H9 (cell line): ENCODE measurements around the gene PAIP2. TPM values are rescaled to one million over a fixed set of nuclear protein-coding genes. Genes with fewer than 3 reads are reported as not detected.
"Not testable (repeated sequence)": the region's sequence is repeated elsewhere in the genome, so short reads cannot be mapped to it uniquely, and the experiment has no call there.

Experiments
- DNase-seq: peaks from one replicate; pipeline ENCODE4 v3.0.0-alpha.2; 2017
- H2AFZ ChIP-seq: one replicate; pipeline ENCODE4 v1.6.1; 2013; ENCODE audit warnings: mild to moderate bottlenecking, low read length, control low read depth, moderate library complexity
- H2AK5ac ChIP-seq: 2 replicates; pipeline ENCODE4 v1.6.1; 2013; ENCODE audit warnings: low read length, control low read depth, mixed read lengths; ENCODE audit not compliant: insufficient read length
- H2BK120ac ChIP-seq: one replicate; pipeline ENCODE4 v1.6.1; 2013; ENCODE audit warnings: low read depth, mild to moderate bottlenecking, low read length, control low read depth, inconsistent platforms; ENCODE audit not compliant: poor library complexity, severe bottlenecking
- H2BK12ac ChIP-seq: 2 replicates; pipeline ENCODE4 v1.6.1; 2013; ENCODE audit warnings: low read length, control low read depth, mixed read lengths, low read depth; ENCODE audit not compliant: insufficient read length
- H2BK15ac ChIP-seq: 2 replicates; pipeline ENCODE4 v1.6.1; 2013; ENCODE audit warnings: low read depth, low read length, control low read depth
- H2BK20ac ChIP-seq: one replicate; pipeline ENCODE4 v1.6.1; 2013; ENCODE audit warnings: low read depth, mild to moderate bottlenecking, low read length, control low read depth, inconsistent platforms; ENCODE audit not compliant: poor library complexity, severe bottlenecking
- H2BK5ac ChIP-seq: 2 replicates; pipeline ENCODE4 v1.6.1; 2013; ENCODE audit warnings: low read length, control low read depth, mixed read lengths; ENCODE audit not compliant: insufficient read length
- H3K14ac ChIP-seq: 2 replicates; pipeline ENCODE4 v1.6.1; 2013; ENCODE audit warnings: low read length, control low read depth; ENCODE audit not compliant: insufficient read depth
- H3K18ac ChIP-seq: 2 replicates; pipeline ENCODE4 v1.6.1; 2013; ENCODE audit warnings: low read depth, mild to moderate bottlenecking, mixed read lengths, low read length, control low read depth; ENCODE audit not compliant: insufficient read length
- H3K23ac ChIP-seq: 2 replicates; pipeline ENCODE4 v1.6.1; 2013; ENCODE audit warnings: low read length, control low read depth, mixed read lengths, low read depth; ENCODE audit not compliant: insufficient read length
- H3K23me2 ChIP-seq: 2 replicates; pipeline ENCODE4 v1.6.1; 2013; ENCODE audit warnings: low read depth, mild to moderate bottlenecking, mixed read lengths, low read length, control low read depth; ENCODE audit not compliant: insufficient read length, poor library complexity, severe bottlenecking
- H3K27ac ChIP-seq: 2 replicates; pipeline ENCODE4 v1.5.1; 2013; ENCODE audit warnings: low read length, control low read depth, mixed read lengths, low read depth; ENCODE audit not compliant: insufficient read length
- H3K27me3 ChIP-seq: 2 replicates; pipeline ENCODE4 v1.6.1; 2013; ENCODE audit warnings: low read length, control low read depth, inconsistent platforms; ENCODE audit not compliant: insufficient read depth
- H3K4ac ChIP-seq: 2 replicates; pipeline ENCODE4 v1.6.1; 2013; ENCODE audit warnings: low read depth, mild to moderate bottlenecking, control low read depth, inconsistent platforms, low read length, moderate library complexity
- H3K4me1 ChIP-seq: 2 replicates; pipeline ENCODE4 v1.6.1; 2013; ENCODE audit warnings: low read length, control low read depth, inconsistent platforms; ENCODE audit not compliant: insufficient read depth
- H3K4me2 ChIP-seq: 2 replicates; pipeline ENCODE4 v1.6.1; 2013; ENCODE audit warnings: low read length, control low read depth, mixed read lengths; ENCODE audit not compliant: insufficient read length, insufficient read depth
- H3K56ac ChIP-seq: 2 replicates; pipeline ENCODE4 v1.6.1; 2013; ENCODE audit warnings: low read depth, mild to moderate bottlenecking, mixed read lengths, low read length, control low read depth; ENCODE audit not compliant: insufficient read length
- H3K79me1 ChIP-seq: 2 replicates; pipeline ENCODE4 v1.6.1; 2013; ENCODE audit warnings: low read depth, mild to moderate bottlenecking, moderate library complexity, low read length, control low read depth, inconsistent platforms; ENCODE audit not compliant: insufficient read depth, poor library complexity, severe bottlenecking
- H3K79me2 ChIP-seq: 2 replicates; pipeline ENCODE4 v1.6.1; 2013; ENCODE audit warnings: low read length, control low read depth, inconsistent platforms; ENCODE audit not compliant: insufficient read depth
- H3K9ac ChIP-seq: 2 replicates; pipeline ENCODE4 v1.6.1; 2013; ENCODE audit warnings: low read length, control low read depth, mixed read lengths; ENCODE audit not compliant: insufficient read length; ENCODE audit errors: extremely low read depth
- H3K9me3 ChIP-seq: one replicate; pipeline ENCODE4 v1.6.1; 2013; ENCODE audit warnings: low read depth, low read length, inconsistent platforms; ENCODE audit not compliant: control insufficient read depth
- H3T11ph ChIP-seq: one replicate; pipeline ENCODE4 v1.6.1; 2013; ENCODE audit warnings: mild to moderate bottlenecking, low read length, control low read depth, inconsistent platforms
- H4K20me1 ChIP-seq: one replicate; pipeline ENCODE4 v1.6.1; 2013; ENCODE audit not compliant: control insufficient read depth, insufficient read length, insufficient read depth
- H4K5ac ChIP-seq: 2 replicates; pipeline ENCODE4 v1.6.1; 2013; ENCODE audit warnings: low read depth, mild to moderate bottlenecking, mixed read lengths, low read length, control low read depth; ENCODE audit not compliant: insufficient read length
- H4K8ac ChIP-seq: replicated peaks from 2 replicates; pipeline ENCODE4 v1.6.1; 2013; ENCODE audit warnings: low read length, control low read depth, mixed read lengths, low read depth; ENCODE audit not compliant: insufficient read length
- H4K91ac ChIP-seq: 2 replicates; pipeline ENCODE4 v1.6.1; 2013; ENCODE audit warnings: low read depth, mild to moderate bottlenecking, moderate library complexity, mixed read lengths, low read length, control low read depth; ENCODE audit not compliant: insufficient read length
- H3K27ac Mint-ChIP-seq, 3 experiments: 2 replicates in 2 of 3; 3 replicates in 1 of 3; pipeline ENCODE4 v1.8.0; 2020 to 2021; ENCODE audit warnings: mixed read lengths in 3 of 3, mild to moderate bottlenecking in 1 of 3, moderate library complexity in 1 of 3
- H3K27me3 Mint-ChIP-seq: 2 replicates; pipeline ENCODE4 v1.8.0; 2021; ENCODE audit warnings: low read depth, mild to moderate bottlenecking, moderate library complexity, mixed read lengths
- H3K36me3 Mint-ChIP-seq, 3 experiments: 2 replicates in 2 of 3; 3 replicates in 1 of 3; pipeline ENCODE4 v1.8.0; 2020 to 2021; ENCODE audit warnings: low read depth in 3 of 3, mixed read lengths in 3 of 3; ENCODE audit not compliant: insufficient read depth in 1 of 3
- H3K4me1 Mint-ChIP-seq, 2 experiments: 2 replicates each; pipeline ENCODE4 v1.8.0; 2020; ENCODE audit warnings: mixed read lengths in 2 of 2
- H3K4me3 Mint-ChIP-seq, 2 experiments: 2 replicates in 1 of 2; 3 replicates in 1 of 2; pipeline ENCODE4 v1.8.0; 2020 to 2021; ENCODE audit warnings: mild to moderate bottlenecking in 2 of 2, mixed read lengths in 2 of 2, moderate library complexity in 1 of 2
- H3K9me3 Mint-ChIP-seq, 2 experiments: 2 replicates in 1 of 2; 3 replicates in 1 of 2; pipeline ENCODE4 v1.8.0; 2020; ENCODE audit warnings: mild to moderate bottlenecking in 2 of 2, mixed read lengths in 2 of 2, moderate library complexity in 1 of 2
- WGBS: extraction: QIAGEN DNeasy Blood & Tissue Kit; methylation state at CpG from one replicate; pipeline ENCODE4 v1.1.7; 2013; ENCODE audit warnings: missing lambda C conversion rate, low lambda C conversion rate, mixed read lengths; ENCODE audit not compliant: insufficient read length; ENCODE audit errors: extremely low coverage; 5-methylcytosine and 5-hydroxymethylcytosine counted together
- total RNA-seq: library from RNA; stranded (reverse); gene quantifications from 2 replicates; pipeline ENCODE4 v1.2.1, GENCODE V29; 2021
- TF ChIP-seq, protein P1 (sequence below): fragments of 200-600 bp; sonication (generic); conservative IDR thresholded peaks from 3 replicates; pipeline ENCODE4 v1.8.0; 2021; ENCODE audit warnings: antibody characterized with exemption, mild to moderate bottlenecking

PAIP2 gene
- total RNA-seq, 1 experiment from 2014 or later, result 121 TPM

DNA sequence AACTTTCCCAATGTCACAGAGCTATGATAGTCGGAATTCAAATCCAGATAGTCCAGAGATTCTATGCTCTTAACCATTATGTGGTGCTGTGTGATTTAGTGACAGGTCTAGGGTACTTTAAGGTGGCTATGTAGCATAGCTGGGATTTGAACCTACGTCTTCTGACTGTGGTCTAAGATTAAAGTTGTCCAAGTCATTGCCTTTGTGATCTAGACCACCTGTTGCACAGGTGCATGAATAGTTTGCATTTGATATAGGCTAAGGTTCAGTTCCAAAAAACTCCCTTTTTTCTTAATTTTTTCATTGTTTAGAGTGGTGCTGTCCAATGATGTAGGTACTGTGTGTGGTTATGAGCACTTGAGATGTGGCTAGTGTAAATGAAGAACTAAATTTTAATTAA lies 2.5 kb downstream of the PAIP2 start:
- no peak overlapping the region for H2BK5ac ChIP-seq
- no peak overlapping the region for H3T11ph ChIP-seq
- no peak overlapping the region for H3K56ac ChIP-seq
- H4K8ac ChIP-seq, result no peak overlapping the region
- H3K23ac ChIP-seq, result no peak overlapping the region
- H4K20me1 ChIP-seq, result no peaks in the 10 kb centered on the region
- Mint-ChIP-seq H3K36me3 (peaks cover 18 to 45% (median 41%) of the 10 kb centered on the region in 3 experiments; a peak in 6 of 7 replicates), H3K4me3 (peak overlapping the region; percentile 34 to 56; a peak in 4 of 5 replicates), H3K9me3 (no peaks in the 10 kb centered on the region; a peak in 1 of 5 replicates), H3K27ac (no peak overlapping the region), H3K4me1 (peaks cover 18 to 25% of the 10 kb centered on the region in 2 experiments), H3K27me3 (peaks cover 3% of the 10 kb centered on the region)
- no peaks in the 10 kb centered on the region for H3K27me3 ChIP-seq
- TF ChIP-seq, protein P1, sequence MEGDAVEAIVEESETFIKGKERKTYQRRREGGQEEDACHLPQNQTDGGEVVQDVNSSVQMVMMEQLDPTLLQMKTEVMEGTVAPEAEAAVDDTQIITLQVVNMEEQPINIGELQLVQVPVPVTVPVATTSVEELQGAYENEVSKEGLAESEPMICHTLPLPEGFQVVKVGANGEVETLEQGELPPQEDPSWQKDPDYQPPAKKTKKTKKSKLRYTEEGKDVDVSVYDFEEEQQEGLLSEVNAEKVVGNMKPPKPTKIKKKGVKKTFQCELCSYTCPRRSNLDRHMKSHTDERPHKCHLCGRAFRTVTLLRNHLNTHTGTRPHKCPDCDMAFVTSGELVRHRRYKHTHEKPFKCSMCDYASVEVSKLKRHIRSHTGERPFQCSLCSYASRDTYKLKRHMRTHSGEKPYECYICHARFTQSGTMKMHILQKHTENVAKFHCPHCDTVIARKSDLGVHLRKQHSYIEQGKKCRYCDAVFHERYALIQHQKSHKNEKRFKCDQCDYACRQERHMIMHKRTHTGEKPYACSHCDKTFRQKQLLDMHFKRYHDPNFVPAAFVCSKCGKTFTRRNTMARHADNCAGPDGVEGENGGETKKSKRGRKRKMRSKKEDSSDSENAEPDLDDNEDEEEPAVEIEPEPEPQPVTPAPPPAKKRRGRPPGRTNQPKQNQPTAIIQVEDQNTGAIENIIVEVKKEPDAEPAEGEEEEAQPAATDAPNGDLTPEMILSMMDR, result no peak
- H3K4me2 ChIP-seq, result no peak overlapping the region
- no peak overlapping the region for H3K14ac ChIP-seq
- H3K9ac ChIP-seq, result no peak overlapping the region
- peaks cover 11% of the 10 kb centered on the region for H3K79me1 ChIP-seq
- peaks cover 7% of the 10 kb centered on the region for H3K23me2 ChIP-seq
- H4K91ac ChIP-seq, result no peak overlapping the region
- no peak overlapping the region for H2BK120ac ChIP-seq
- no peak overlapping the region for H3K18ac ChIP-seq
- no peak overlapping the region for H2AK5ac ChIP-seq
- no peak overlapping the region for H3K4ac ChIP-seq
- H4K5ac ChIP-seq, result no peak overlapping the region
- peaks cover 50% of the 10 kb centered on the region for H3K79me2 ChIP-seq
- no peak overlapping the region for H2AFZ ChIP-seq
- no peak overlapping the region for H2BK12ac ChIP-seq
- no peaks in the 10 kb centered on the region; the same call in none of the 2 replicates for H3K4me1 ChIP-seq
- WGBS, result no CpG with 5 or more reads among the region's 2 CpGs
- H3K27ac ChIP-seq, result no peak overlapping the region
- no peak overlapping the region for H2BK20ac ChIP-seq
- no peak for DNase-seq
- H2BK15ac ChIP-seq, result no peak overlapping the region
- no peaks in the 10 kb centered on the region for H3K9me3 ChIP-seq

DNA sequence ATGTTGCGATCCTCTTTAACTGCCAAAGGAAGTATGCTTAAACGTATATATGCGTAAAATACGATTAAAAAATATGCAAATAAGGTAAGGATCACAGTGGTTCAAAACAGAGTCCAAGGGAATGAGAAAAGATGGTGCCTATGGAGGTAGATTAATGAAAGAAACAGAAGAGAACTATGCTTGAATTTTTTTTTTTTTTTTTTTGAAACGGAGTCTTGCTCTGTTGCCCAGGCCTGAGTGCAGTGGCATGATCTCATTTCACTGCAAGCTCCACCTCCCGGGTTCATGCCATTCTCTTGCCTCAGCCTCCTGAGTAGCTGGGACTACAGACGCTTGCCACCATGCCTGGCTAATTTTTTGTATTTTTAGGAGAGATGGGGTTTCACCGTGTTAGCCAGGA lies 3.8 kb downstream of the PAIP2 start:
- H4K5ac ChIP-seq, H3K23ac ChIP-seq, H3K27me3 ChIP-seq, H2AK5ac ChIP-seq, H2BK12ac ChIP-seq, DNase-seq, H2BK20ac ChIP-seq, H3T11ph ChIP-seq, H3K9me3 ChIP-seq, H3K18ac ChIP-seq, H2BK5ac ChIP-seq, H3K4me3 Mint-ChIP-seq, H3K9ac ChIP-seq, H3K27ac ChIP-seq, H4K91ac ChIP-seq, H4K8ac ChIP-seq, H3K4me2 ChIP-seq, H3K4ac ChIP-seq, H2BK120ac ChIP-seq, H4K20me1 ChIP-seq, H3K4me1 ChIP-seq, H3K23me2 ChIP-seq, H2BK15ac ChIP-seq, H3K14ac ChIP-seq, H3K56ac ChIP-seq, H3K27me3 Mint-ChIP-seq, H2AFZ ChIP-seq, H3K9me3 Mint-ChIP-seq: not testable (repeated sequence)
- Mint-ChIP-seq H3K4me1 (peaks cover 18 to 25% of the 10 kb centered on the region in 2 experiments), H3K27ac (peak overlapping the region in 1 of 3 experiments; percentile 94; a peak in 2 of 7 replicates), H3K36me3 (peaks cover 18 to 45% (median 41%) of the 10 kb centered on the region in 3 experiments; a peak in 6 of 7 replicates)
- Histone ChIP-seq H3K79me2 (peaks cover 61% of the 10 kb centered on the region), H3K79me1 (peaks cover 11% of the 10 kb centered on the region)
- no CpG with 5 or more reads among the region's 8 CpGs for WGBS
